ENCODE data around the gene MIPEP. TPM values are rescaled to one million over a fixed set of nuclear protein-coding genes. Genes with fewer than 3 reads are reported as not detected.
A peak's percentile ranks its signal among the peaks of the same experiment; 100 is the strongest.

Gene MIPEP
- polyA plus RNA-seq, 1 experiment, result 12.4 TPM

DNA sequence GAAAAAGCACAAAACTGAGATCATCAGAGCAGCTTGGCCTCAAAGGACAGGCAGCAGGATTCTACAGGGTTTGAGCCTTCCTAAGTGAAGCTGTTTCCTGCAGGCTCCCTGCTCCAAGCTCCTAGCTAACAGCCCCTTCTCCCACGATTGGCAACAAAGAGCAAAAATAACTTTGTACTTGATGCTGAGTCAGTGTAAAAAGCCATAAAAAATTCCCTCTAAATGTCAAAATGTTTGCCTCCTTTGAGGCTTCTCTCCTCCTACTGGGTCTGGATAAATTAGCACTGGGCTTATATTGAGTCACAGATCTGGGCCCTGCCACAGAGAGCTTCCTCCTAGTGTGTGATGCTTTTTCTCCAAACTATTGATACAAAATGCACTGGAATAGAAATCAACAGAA, 165.7 kb downstream of the MIPEP start:
- Histone ChIP-seq H3K36me3 (ENCODE audit: control insufficient read depth, insufficient read depth, low read length) (no peaks in the 10 kb centered on the region), H3K27me3 (ENCODE audit: control insufficient read depth, insufficient read depth, low read length) (no peaks in the 10 kb centered on the region), H3K4me3 (ENCODE audit: low read depth, low read length) (no peak overlapping the region)
- ChIA-PET POLR2A (no interaction called here), CTCF (interaction anchor here (1.1 to 1.8 kb wide), 2 partner anchors 20 to 256 kb away, joined by 4 to 5 read pairs; no protein-coding TSS in a partner anchor)
- peak; percentile 26 for DNase-seq (ENCODE audit: low read depth)
- no peak for TF ChIP-seq CTCF (IDR thresholded peaks at IDR 0.05; ENCODE audit: insufficient read depth, low read depth, low read length)

GRCh38 chr13:23722726-23723453, 166.3 kb downstream of the MIPEP start:
- no peak for DNase-seq (ENCODE audit: low read depth)
- no peak for TF ChIP-seq CTCF (IDR thresholded peaks at IDR 0.05; ENCODE audit: insufficient read depth, low read depth, low read length)
- ChIA-PET CTCF (no interaction called here), POLR2A (no interaction called here)
- Histone ChIP-seq H3K36me3 (ENCODE audit: control insufficient read depth, insufficient read depth, low read length) (no peaks in the 10 kb centered on the region), H3K4me3 (ENCODE audit: low read depth, low read length) (no peak overlapping the region), H3K27me3 (ENCODE audit: control insufficient read depth, insufficient read depth, low read length) (no peaks in the 10 kb centered on the region)

GRCh38 chr13:23718996-23719395, 170.2 kb downstream of the MIPEP start:
- DNase-seq (ENCODE audit: low read depth), result no peak
- Histone ChIP-seq H3K27me3 (ENCODE audit: control insufficient read depth, insufficient read depth, low read length) (no peaks in the 10 kb centered on the region), H3K4me3 (ENCODE audit: low read depth, low read length) (no peak overlapping the region), H3K36me3 (ENCODE audit: control insufficient read depth, insufficient read depth, low read length) (no peaks in the 10 kb centered on the region)
- CTCF ChIA-PET, result interaction anchor here (1.0 to 1.7 kb wide), 3 partner anchors 10 to 152 kb away, joined by 3 to 5 read pairs (median 4); no protein-coding TSS in a partner anchor
- POLR2A ChIA-PET, result no interaction called here
- no peak for TF ChIP-seq CTCF (IDR thresholded peaks at IDR 0.05; ENCODE audit: insufficient read depth, low read depth, low read length)

GRCh38 chr13:23716401-23716800, 172.8 kb downstream of the MIPEP start:
- Histone ChIP-seq H3K27me3 (ENCODE audit: control insufficient read depth, insufficient read depth, low read length) (no peaks in the 10 kb centered on the region), H3K4me3 (ENCODE audit: low read depth, low read length) (no peak overlapping the region), H3K36me3 (ENCODE audit: control insufficient read depth, insufficient read depth, low read length) (no peaks in the 10 kb centered on the region)
- ChIA-PET POLR2A (no interaction called here), CTCF (interaction anchor here (1.3 kb wide), 1 partner anchor 13 kb away, joined by 3 read pairs; no protein-coding TSS in a partner anchor)
- no peak for TF ChIP-seq CTCF (IDR thresholded peaks at IDR 0.05; ENCODE audit: insufficient read depth, low read depth, low read length)
- no peak for DNase-seq (ENCODE audit: low read depth)

GRCh38 chr13:23715762-23716235, 173.4 kb downstream of the MIPEP start:
- ChIA-PET POLR2A (no interaction called here), CTCF (interaction anchor here (1.1 to 1.3 kb wide), 2 partner anchors 12 to 14 kb away, joined by 3 read pairs; no protein-coding TSS in a partner anchor)
- TF ChIP-seq CTCF (IDR thresholded peaks at IDR 0.05; ENCODE audit: insufficient read depth, low read depth, low read length), result peak; percentile 25
- Histone ChIP-seq H3K36me3 (ENCODE audit: control insufficient read depth, insufficient read depth, low read length) (no peaks in the 10 kb centered on the region), H3K27me3 (ENCODE audit: control insufficient read depth, insufficient read depth, low read length) (no peaks in the 10 kb centered on the region), H3K4me3 (ENCODE audit: low read depth, low read length) (no peak overlapping the region)
- DNase-seq (ENCODE audit: low read depth), result no peak

Data from BJ (cell line).